GM18511 (cell line): Measurements from ENCODE around the gene TTC1.
"Not testable (repeated sequence)": the region's sequence is repeated elsewhere in the genome, so short reads cannot be mapped to it uniquely, and the experiment has no call there.

Experiments used
- ATAC-seq: cut with Tn5 transposase; IDR thresholded peaks from one replicate; pipeline ENCODE4 v1.9.1; 2021; ENCODE audit warnings: mild to moderate bottlenecking, moderate library complexity; ENCODE audit not compliant: unreplicated experiment

Gene TTC1

GRCh38 chr5:159993194-159993593 is 15.7 kb upstream of the TTC1 start:
- no peak for ATAC-seq

- ATAC-seq, result no peak
Measured at GRCh38 chr5:159995907-159996306, 13.0 kb upstream of the TTC1 start.

- no peak for ATAC-seq
Measured at GRCh38 chr5:160001457-160001856, 7.5 kb upstream of the TTC1 start.

GRCh38 chr5:160007514-160007913 is 1.4 kb upstream of the TTC1 start:
- ATAC-seq, result no peak

GRCh38 chr5:160008529-160008876 is 436 bp upstream of the TTC1 start:
- ATAC-seq, result not testable (repeated sequence)

- ATAC-seq, result peak; percentile 11
Measured at GRCh38 chr5:160009591-160009989, 651 bp downstream of the TTC1 start.

GRCh38 chr5:160011471-160011870 is 2.5 kb downstream of the TTC1 start:
- ATAC-seq, result no peak

- ATAC-seq, result not testable (repeated sequence)
Measured at GRCh38 chr5:160014197-160014596, 5.3 kb downstream of the TTC1 start.

GRCh38 chr5:160018945-160019625 is 10.1 kb downstream of the TTC1 start:
- no peak for ATAC-seq

GRCh38 chr5:160020266-160020770 is 11.4 kb downstream of the TTC1 start:
- no peak for ATAC-seq

- ATAC-seq, result no peak
Measured at GRCh38 chr5:160020964-160021363, 12.0 kb downstream of the TTC1 start.

GRCh38 chr5:160021831-160022446 is 13.0 kb downstream of the TTC1 start:
- ATAC-seq, result peak; percentile 94

- no peak for ATAC-seq
Measured at GRCh38 chr5:160023007-160023907, 14.3 kb downstream of the TTC1 start.

GRCh38 chr5:160023908-160024630 is 15.1 kb downstream of the TTC1 start:
- no peak for ATAC-seq

- no peak for ATAC-seq
Measured at GRCh38 chr5:160029004-160029403, 20.1 kb downstream of the TTC1 start.

- no peak for ATAC-seq
Measured at GRCh38 chr5:160029540-160030139, 20.7 kb downstream of the TTC1 start.

GRCh38 chr5:160030631-160031377 is 21.9 kb downstream of the TTC1 start:
- no peak for ATAC-seq

GRCh38 chr5:160033546-160034252 is 24.8 kb downstream of the TTC1 start:
- no peak for ATAC-seq

GRCh38 chr5:160036243-160036642 is 27.3 kb downstream of the TTC1 start:
- no peak for ATAC-seq
